HTR-8/SVneo (cell line): ENCODE data around the gene CLDN7.

ENCODE experiments used
- DNase-seq: peaks from one replicate; pipeline ENCODE4 v3.0.0; 2011; ENCODE audit warnings: low spot score, mixed read lengths; ENCODE audit not compliant: insufficient read length
- FAIRE-seq: peaks from 2 replicates; lab custom pipeline; 2011; peaks lifted over from hg19 to GRCh38; lab: Jason Lieb, UNC

The CLDN7 gene

GRCh38 chr17:7262192-7262934 lies at the start of gene CLDN7:
TSS of gene CLDN7 (minus strand) at chr17:7262478. CDS start at chr17:7262043, 435 bp downstream.
- no peak for FAIRE-seq
- no peak for DNase-seq

- FAIRE-seq (no peak), DNase-seq (no peak)
Observed at GRCh38 chr17:7311110-7311705, 48.9 kb upstream of the CLDN7 start.

- FAIRE-seq, result no peak
- no peak for DNase-seq
Observed at GRCh38 chr17:7309628-7310027, 47.4 kb upstream of the CLDN7 start.

GRCh38 chr17:7308625-7309433 lies 46.6 kb upstream of the CLDN7 start:
- FAIRE-seq (no peak), DNase-seq (peak; percentile 91)

- peak; percentile 36 for FAIRE-seq
- no peak for DNase-seq
Observed at GRCh38 chr17:7307686-7308624, 45.7 kb upstream of the CLDN7 start.

- DNase-seq (peak; percentile 99), FAIRE-seq (peak; percentile 99)
Observed at GRCh38 chr17:7306911-7307685, 44.8 kb upstream of the CLDN7 start, which contains the start of gene EIF5A. TSS of gene EIF5A (plus strand) at chr17:7307628. CDS start at chr17:7309636, 2,008 bp downstream.

- DNase-seq (no peak), FAIRE-seq (no peak)
Observed at GRCh38 chr17:7304179-7304578, 41.9 kb upstream of the CLDN7 start.

DNA sequence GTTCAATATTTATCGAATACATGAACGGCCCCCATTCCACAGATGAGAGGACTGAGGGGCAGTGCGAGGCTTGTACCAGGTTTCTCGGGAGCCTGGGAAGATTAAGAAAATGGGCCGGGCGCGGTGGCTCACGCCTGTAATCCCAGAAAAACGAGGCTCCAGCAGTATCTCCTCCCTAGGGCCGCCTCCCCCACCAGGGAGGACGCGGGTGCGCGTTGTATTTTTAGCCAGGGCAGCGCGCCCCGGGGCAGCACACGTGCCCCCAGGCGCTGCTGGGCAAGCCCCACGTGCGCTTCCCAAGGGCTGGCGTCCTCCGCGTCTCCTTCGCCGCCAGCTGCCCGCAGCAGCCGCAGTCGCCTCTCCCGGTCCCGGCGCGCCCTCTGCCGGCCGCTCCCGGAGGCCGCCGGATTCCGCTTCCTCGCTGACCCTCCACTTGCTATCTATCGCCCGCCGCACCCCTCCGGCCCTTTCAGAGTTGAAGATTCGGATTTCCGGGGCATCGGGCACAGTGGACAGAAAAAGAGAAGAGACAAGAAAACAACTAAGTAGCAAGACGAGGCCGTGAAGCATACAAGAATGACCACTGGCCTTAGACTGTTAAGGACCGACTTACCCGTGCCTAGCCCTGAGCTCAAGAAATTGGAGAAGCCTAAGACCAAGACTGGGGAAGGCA lies 34.0 kb upstream of the CLDN7 start:
- peak; percentile 81 for FAIRE-seq
- peak; percentile 91 for DNase-seq

DNA sequence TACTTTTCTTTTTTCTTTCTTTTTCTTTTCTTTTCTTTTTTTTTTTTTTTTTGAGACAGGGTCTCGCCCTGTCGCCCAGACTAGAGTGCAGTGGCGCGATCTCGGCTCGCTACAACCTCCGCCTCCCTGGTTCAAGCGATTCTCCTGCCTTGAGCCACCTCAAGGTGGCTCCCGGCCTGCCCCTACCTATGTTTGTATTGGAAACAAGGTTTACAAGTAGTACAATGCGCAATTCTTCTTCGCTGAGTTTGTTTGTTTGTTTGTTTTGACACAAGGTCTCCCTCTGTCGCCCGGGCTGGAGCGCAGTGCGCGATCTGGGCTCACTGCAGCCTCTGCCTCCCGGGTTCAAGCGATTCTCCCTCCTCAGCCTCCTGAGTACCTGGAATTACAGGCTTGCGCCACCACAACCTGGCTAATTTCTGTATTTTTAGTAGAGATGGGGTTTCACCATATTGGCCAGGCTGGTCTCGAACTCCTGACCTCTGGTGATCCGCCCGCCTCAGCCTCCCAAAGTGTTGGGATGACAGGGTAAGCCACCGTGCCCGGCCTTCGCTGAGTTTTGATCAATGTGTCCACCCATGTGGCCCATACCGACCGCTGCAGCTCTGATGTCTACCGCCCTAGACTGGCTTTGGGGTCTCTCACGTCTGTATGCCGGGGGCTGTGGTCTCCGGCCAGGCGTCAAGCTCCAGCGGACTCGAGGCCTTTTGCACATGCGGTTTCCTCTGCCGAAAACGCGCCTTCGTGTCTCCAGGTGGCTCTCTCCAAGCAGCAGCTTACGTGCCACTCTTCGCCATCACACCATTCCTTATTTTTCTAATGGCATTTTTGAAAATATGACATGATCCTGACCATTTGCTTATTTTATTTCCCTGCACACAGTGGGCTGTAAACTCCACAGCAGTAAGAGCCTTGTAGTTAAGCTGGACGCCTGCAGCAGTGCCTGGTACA lies 33.2 kb upstream of the CLDN7 start:
- DNase-seq (no peak), FAIRE-seq (no peak)

DNA sequence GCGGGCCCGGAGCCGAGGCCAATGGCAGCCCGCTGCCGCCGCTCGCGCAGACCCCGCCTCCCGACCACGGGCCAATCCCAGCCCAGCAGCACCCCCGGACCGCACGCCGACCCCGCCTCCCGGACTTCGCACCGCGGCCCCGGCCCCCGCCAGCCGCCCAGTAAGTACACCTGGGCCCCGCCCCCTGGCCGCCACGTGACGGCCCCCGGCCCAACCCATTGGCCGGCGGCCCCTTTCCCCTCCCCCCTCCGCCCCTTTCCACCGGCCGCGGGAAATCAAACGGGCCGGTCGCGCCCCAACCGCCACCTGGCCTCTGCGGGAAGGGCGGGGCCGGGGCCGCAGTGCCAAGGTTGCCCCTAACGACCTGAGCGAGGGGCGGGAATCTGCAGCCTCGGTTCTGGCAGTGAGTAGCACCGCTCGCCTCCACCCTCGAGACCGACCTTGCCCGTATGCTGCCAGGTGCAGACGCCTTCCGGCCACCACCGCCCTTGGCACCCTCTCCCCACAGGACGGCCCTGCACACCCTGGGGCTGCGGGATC lies 32.4 kb upstream of the CLDN7 start, which contains the start of gene YBX2:
Gene YBX2 (minus strand): TSS at position 26 of the 540 bp plus-strand sequence. CDS start 139 bp downstream, outside the sequence.
- DNase-seq (no peak), FAIRE-seq (no peak)

DNA sequence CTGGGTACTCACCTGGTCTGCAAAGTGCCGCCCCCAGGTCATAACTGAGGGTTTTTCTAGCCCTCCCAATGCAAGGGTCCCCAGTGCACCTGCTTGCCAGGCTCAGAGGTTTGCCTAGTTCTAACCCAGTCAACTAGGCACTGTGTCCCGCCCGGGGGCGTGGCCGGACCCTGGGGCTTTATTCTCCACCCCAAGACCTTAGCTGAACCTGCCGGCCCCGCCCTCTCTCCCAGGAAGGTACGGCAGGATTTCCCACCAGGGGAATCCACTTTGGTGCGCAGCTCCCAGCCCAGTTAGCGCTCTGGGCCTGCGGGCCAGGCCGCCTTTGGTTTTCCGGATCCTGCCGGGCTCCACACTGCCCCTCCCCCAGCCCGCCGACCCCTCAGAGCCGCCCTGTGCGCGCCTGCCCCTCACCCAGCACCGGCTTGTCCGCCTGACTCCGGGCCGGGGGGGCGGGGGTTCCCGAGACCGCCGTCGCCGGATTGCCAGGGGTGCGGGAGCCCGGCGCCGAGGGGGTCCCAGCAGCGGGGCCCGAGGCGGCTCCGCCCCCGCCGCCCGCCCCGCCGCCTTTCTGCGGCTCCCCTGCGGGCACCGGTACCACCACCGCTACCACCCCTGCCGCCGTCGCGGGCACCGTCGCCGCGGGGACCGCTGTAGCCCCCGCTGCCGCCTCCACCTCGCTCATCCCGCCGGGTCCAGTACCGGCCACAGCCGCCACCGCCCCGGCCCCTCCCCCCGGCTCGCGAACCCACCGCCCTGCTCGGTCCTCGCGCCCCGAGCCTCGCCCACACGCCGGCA lies 31.7 kb upstream of the CLDN7 start:
- no peak for DNase-seq
- no peak for FAIRE-seq

DNA sequence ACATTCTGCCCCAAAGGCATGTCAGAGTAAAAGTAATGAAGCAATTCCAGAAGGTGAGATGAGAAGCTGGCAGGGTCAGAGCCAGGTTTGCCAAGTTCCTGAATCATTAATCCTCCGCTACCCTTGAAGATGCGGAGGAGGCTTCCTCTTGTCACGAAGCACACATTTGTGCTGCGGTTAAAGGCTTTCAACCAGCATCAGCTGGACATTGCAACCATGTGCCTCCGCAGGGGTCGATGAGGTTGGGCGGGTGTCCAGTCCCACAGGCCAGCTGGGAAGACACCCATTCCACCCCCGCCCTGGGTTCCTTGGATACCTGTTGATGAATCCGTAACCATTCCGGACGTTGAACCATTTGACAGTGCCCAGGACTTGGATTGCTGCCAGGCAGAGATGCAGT lies 30.9 kb upstream of the CLDN7 start:
- DNase-seq, result peak; percentile 35
- peak; percentile 36 for FAIRE-seq

DNA sequence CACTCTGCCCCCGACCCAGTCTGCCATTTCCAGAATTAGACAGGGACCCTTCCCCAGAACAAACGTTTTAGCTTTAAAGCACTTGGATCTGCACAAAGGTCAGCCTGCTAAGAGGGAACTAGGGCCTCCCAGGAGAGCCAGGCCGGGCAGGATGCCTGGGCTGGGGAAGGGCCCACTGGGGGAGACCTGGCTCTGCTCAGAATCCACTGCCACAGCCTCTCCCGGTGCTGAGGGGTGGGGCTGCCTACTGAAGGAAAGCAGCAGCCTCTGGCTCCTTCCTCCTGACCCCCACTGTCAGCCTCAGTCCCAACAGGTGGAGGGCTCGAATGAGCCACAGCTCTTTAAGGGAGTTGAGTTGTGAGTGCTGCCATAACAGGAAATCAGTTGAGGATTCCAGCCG lies 30.5 kb upstream of the CLDN7 start:
- no peak for DNase-seq
- no peak for FAIRE-seq

DNA sequence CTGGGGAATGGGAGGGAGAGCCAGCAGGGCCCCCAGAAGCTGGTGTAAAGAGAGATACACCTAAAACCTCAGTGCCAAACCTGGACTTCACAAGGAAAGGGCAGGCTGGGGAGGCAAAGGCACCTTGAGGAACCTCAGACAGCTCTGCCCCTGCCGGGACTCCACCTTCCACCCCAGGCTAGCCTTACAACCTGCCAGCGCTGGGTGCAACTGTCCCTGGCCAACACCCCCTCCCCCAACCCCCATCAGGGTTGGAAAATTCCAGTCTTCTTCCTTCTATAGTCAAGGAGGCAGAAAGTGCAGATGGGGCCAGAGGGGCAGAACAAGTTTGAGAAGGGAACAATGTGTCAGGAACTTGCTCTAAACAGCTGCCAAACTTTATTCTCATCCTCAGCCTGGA lies 29.9 kb upstream of the CLDN7 start:
- DNase-seq (no peak), FAIRE-seq (no peak)

DNA sequence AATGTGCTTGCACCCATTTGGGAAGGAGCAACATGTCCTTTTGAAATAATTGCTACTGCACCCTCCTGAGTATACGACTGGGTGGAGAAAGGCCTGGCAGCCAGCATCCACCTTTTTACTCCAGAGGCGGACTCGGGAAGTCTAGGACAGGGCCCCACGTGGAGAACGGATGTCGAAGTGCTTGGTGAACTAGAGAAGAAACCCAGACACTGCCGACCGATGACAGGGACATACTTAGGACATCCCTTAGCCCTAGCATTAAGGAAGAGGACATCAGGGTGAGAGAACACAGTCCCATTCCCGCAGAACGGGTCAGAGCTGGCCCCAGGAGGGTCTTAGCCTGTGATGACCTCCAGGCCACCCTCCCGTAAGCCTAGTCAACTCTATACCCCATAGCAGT lies 28.4 kb upstream of the CLDN7 start:
- FAIRE-seq, result no peak
- DNase-seq, result no peak

DNA sequence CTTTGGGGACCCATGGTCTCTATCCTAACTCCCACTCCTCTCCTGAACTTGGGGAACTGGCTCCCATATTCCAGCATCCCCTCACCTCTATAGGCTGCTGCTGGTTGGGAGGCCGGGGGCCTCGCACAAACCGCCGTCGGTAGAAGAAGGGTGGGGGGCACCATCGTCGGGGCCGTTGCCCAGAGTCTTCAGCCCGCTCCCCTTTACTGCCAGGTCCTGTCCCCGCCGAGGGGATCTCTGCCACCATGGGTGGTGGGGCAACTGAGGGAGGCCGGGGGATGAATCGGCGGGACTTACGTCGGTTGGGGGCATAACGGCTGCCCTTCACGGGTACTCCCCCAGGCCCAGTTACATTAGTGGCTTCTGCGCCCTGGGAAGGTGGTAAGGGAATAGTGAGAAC lies 27.9 kb upstream of the CLDN7 start:
- DNase-seq, result no peak
- FAIRE-seq, result no peak
